ENCODE data around the gene TENM3. TPM values are rescaled to one million over a fixed set of nuclear protein-coding genes. Genes with fewer than 3 reads are reported as not detected.

TENM3 gene
- total RNA-seq, 2 experiments from 2014 or later: not detected

- Histone ChIP-seq H2AFZ (ENCODE audit: low read length) (no peak overlapping the region), H3K79me2 (ENCODE audit: insufficient read depth, low read depth, low read length) (no peaks in the 10 kb centered on the region), H3K4me3 (ENCODE audit: low read depth, low read length, poor library complexity, severe bottlenecking) (no peak overlapping the region), H4K20me1 (ENCODE audit: insufficient read depth, low read length) (no peaks in the 10 kb centered on the region), H3K27ac (ENCODE audit: low read depth, low read length, poor library complexity, severe bottlenecking) (no peak overlapping the region), H3K9me2 (ENCODE audit: insufficient read depth, low read length) (no peaks in the 10 kb centered on the region), H3K4me2 (ENCODE audit: low read length) (no peak overlapping the region), H3K36me3 (ENCODE audit: insufficient read depth, low read length) (no peaks in the 10 kb centered on the region), H3K4me1 (ENCODE audit: insufficient read depth, low read length, poor library complexity, severe bottlenecking) (no peaks in the 10 kb centered on the region), H3K9me3 (ENCODE audit: low read length) (no peaks in the 10 kb centered on the region)
- TF ChIP-seq EZH2phosphoT487 (IDR thresholded peaks at IDR 0.05; ENCODE audit: borderline replicate concordance, low read depth, low read length): no peak
- no peak for TF ChIP-seq CTCF (conservative IDR thresholded peaks at IDR 0.05; ENCODE audit: low read length)
- no TSS peak for BruUV-seq (replicated peaks)
- intact Hi-C loops (cut with micrococcal nuclease; ENCODE audit: unreplicated experiment): no loop called here
- no peak for DNase-seq (ENCODE audit: low spot score)
- ChIA-PET POLR2A (no interaction called here), CTCF (ENCODE audit: unreplicated experiment) (no interaction called here)
Observed at GRCh38 chr4:182765987-182766856, 523.0 kb downstream of the TENM3 start.

- H2AFZ ChIP-seq (ENCODE audit: low read length): no peak overlapping the region
- H3K9me3 ChIP-seq (ENCODE audit: low read length): no peaks in the 10 kb centered on the region
- no peak overlapping the region for H3K4me3 ChIP-seq (ENCODE audit: low read depth, low read length, poor library complexity, severe bottlenecking)
- no peaks in the 10 kb centered on the region for H3K79me2 ChIP-seq (ENCODE audit: insufficient read depth, low read depth, low read length)
- H3K4me2 ChIP-seq (ENCODE audit: low read length): no peak overlapping the region
- CTCF ChIA-PET (ENCODE audit: unreplicated experiment): no interaction called here
- H3K4me1 ChIP-seq (ENCODE audit: insufficient read depth, low read length, poor library complexity, severe bottlenecking): no peaks in the 10 kb centered on the region
- intact Hi-C loops (cut with micrococcal nuclease; ENCODE audit: unreplicated experiment): no loop called here
- no peaks in the 10 kb centered on the region for H3K9me2 ChIP-seq (ENCODE audit: insufficient read depth, low read length)
- no peak for DNase-seq (ENCODE audit: low spot score)
- H3K27ac ChIP-seq (ENCODE audit: low read depth, low read length, poor library complexity, severe bottlenecking): no peak overlapping the region
- no peaks in the 10 kb centered on the region for H4K20me1 ChIP-seq (ENCODE audit: insufficient read depth, low read length)
- TF ChIP-seq EZH2phosphoT487 (IDR thresholded peaks at IDR 0.05; ENCODE audit: borderline replicate concordance, low read depth, low read length) (no peak), CTCF (conservative IDR thresholded peaks at IDR 0.05; ENCODE audit: low read length) (no peak)
- BruUV-seq (replicated peaks): no TSS peak
- H3K36me3 ChIP-seq (ENCODE audit: insufficient read depth, low read length): no peaks in the 10 kb centered on the region
- POLR2A ChIA-PET: no interaction called here
Observed at GRCh38 chr4:182766857-182767250, 523.7 kb downstream of the TENM3 start.

GRCh38 chr4:182768838-182769237, 525.6 kb downstream of the TENM3 start:
- Histone ChIP-seq H3K36me3 (ENCODE audit: insufficient read depth, low read length) (no peaks in the 10 kb centered on the region), H3K4me1 (ENCODE audit: insufficient read depth, low read length, poor library complexity, severe bottlenecking) (no peaks in the 10 kb centered on the region), H3K27ac (ENCODE audit: low read depth, low read length, poor library complexity, severe bottlenecking) (no peak overlapping the region), H4K20me1 (ENCODE audit: insufficient read depth, low read length) (no peaks in the 10 kb centered on the region), H3K4me3 (ENCODE audit: low read depth, low read length, poor library complexity, severe bottlenecking) (no peak overlapping the region), H3K9me2 (ENCODE audit: insufficient read depth, low read length) (no peaks in the 10 kb centered on the region), H3K79me2 (ENCODE audit: insufficient read depth, low read depth, low read length) (no peaks in the 10 kb centered on the region), H3K4me2 (ENCODE audit: low read length) (no peak overlapping the region), H3K9me3 (ENCODE audit: low read length) (no peaks in the 10 kb centered on the region), H2AFZ (ENCODE audit: low read length) (no peak overlapping the region)
- TF ChIP-seq EZH2phosphoT487 (IDR thresholded peaks at IDR 0.05; ENCODE audit: borderline replicate concordance, low read depth, low read length): no peak
- no peak for TF ChIP-seq CTCF (conservative IDR thresholded peaks at IDR 0.05; ENCODE audit: low read length)
- no TSS peak for BruUV-seq (replicated peaks)
- intact Hi-C loops (cut with micrococcal nuclease; ENCODE audit: unreplicated experiment): no loop called here
- CTCF ChIA-PET (ENCODE audit: unreplicated experiment): no interaction called here
- no peak for DNase-seq (ENCODE audit: low spot score)
- POLR2A ChIA-PET: interaction anchor here (0.5 kb wide), 1 partner anchor 537 kb away, joined by 4 read pairs; no protein-coding TSS in a partner anchor

Measured in OCI-LY7 (cell line).